Measurements from ENCODE around the gene PACSIN1.

Gene PACSIN1

GRCh38 chr6:34528996-34529664, 63.3 kb downstream of the PACSIN1 start:
- DNase-seq: no peak

- no peak for DNase-seq
Measured at GRCh38 chr6:34529665-34530327, 63.9 kb downstream of the PACSIN1 start.

GRCh38 chr6:34530753-34531365, 65.0 kb downstream of the PACSIN1 start:
- no peak for DNase-seq

GRCh38 chr6:34531580-34532201, 65.8 kb downstream of the PACSIN1 start:
- DNase-seq: no peak

GRCh38 chr6:34532230-34532629, 66.4 kb downstream of the PACSIN1 start:
- no peak for DNase-seq

- DNase-seq: no peak
Measured at GRCh38 chr6:34534146-34534545, 68.3 kb downstream of the PACSIN1 start.

- no peak for DNase-seq
Measured at GRCh38 chr6:34534656-34535055, 68.8 kb downstream of the PACSIN1 start.

- no peak for DNase-seq
Measured at GRCh38 chr6:34535199-34535598, 69.3 kb downstream of the PACSIN1 start.

- DNase-seq: no peak
Measured at GRCh38 chr6:34535646-34536045, 69.8 kb downstream of the PACSIN1 start.

GRCh38 chr6:34536251-34536958, 70.5 kb downstream of the PACSIN1 start:
- DNase-seq: no peak

GRCh38 chr6:34536959-34537848, 71.3 kb downstream of the PACSIN1 start:
- no peak for DNase-seq

- no peak for DNase-seq
Measured at GRCh38 chr6:34537922-34538550, 72.2 kb downstream of the PACSIN1 start.

- no peak for DNase-seq
Measured at GRCh38 chr6:34538581-34538980, 72.7 kb downstream of the PACSIN1 start.

- DNase-seq: no peak
Measured at GRCh38 chr6:34539181-34539580, 73.3 kb downstream of the PACSIN1 start.

- DNase-seq: no peak
Measured at GRCh38 chr6:34540222-34540621, 74.3 kb downstream of the PACSIN1 start.

GRCh38 chr6:34540841-34541240, 75.0 kb downstream of the PACSIN1 start:
- DNase-seq: no peak

- no peak for DNase-seq
Measured at GRCh38 chr6:34543421-34543820, 77.5 kb downstream of the PACSIN1 start.

GRCh38 chr6:34544052-34544604, 78.3 kb downstream of the PACSIN1 start:
- no peak for DNase-seq

- DNase-seq: no peak
Measured at GRCh38 chr6:34544776-34545471, 79.0 kb downstream of the PACSIN1 start.

- no peak for DNase-seq
Measured at GRCh38 chr6:34546551-34547321, 80.9 kb downstream of the PACSIN1 start.
